Measurements from ENCODE around the gene RUNX1. TPM values are rescaled to one million over a fixed set of nuclear protein-coding genes. Genes with fewer than 3 reads are reported as not detected.

The RUNX1 gene
- total RNA-seq, 4 donors from 2014 or later = 16.2 to 34.6 (median 26.4) TPM

GRCh38 chr21:34969423-34970166, 79.5 kb downstream of the RUNX1 start:
- TF ChIP-seq CTCF (IDR thresholded peaks at IDR 0.05; ENCODE audit: low read depth) = no peak

GRCh38 chr21:34968414-34969333, 80.4 kb downstream of the RUNX1 start:
- TF ChIP-seq CTCF (IDR thresholded peaks at IDR 0.05; ENCODE audit: low read depth) = no peak

GRCh38 chr21:34967509-34968289, 81.4 kb downstream of the RUNX1 start:
- no peak for TF ChIP-seq CTCF (IDR thresholded peaks at IDR 0.05; ENCODE audit: low read depth)

- no peak for TF ChIP-seq CTCF (IDR thresholded peaks at IDR 0.05; ENCODE audit: low read depth)
These were observed 83.6 kb downstream of the RUNX1 start for GRCh38 chr21:34965200-34966174.

- no peak for TF ChIP-seq CTCF (IDR thresholded peaks at IDR 0.05; ENCODE audit: low read depth)
These were observed 86.4 kb downstream of the RUNX1 start for GRCh38 chr21:34962586-34963222.

GRCh38 chr21:34962136-34962535, 87.0 kb downstream of the RUNX1 start:
- TF ChIP-seq CTCF (IDR thresholded peaks at IDR 0.05; ENCODE audit: low read depth) = no peak

Measured in subcutaneous adipose tissue (tissue), 4 donors.